Fibroblast of lung (primary cell): ENCODE results near the gene MAS1L.

Source experiments
- EZH2 ChIP-seq: IDR thresholded peaks from 2 replicates; pipeline ENCODE4 v1.5.1; 2012; ENCODE audit warnings: low read length, control low read depth, mild to moderate bottlenecking; ENCODE audit errors: missing control alignments
- TF ChIP-seq, protein P1 (sequence below), 2 donors: IDR thresholded peaks in 1 of 2; conservative IDR thresholded peaks in 1 of 2; 1 replicate in 1 of 2; 2 replicates in 1 of 2; pipeline ENCODE4 v1.5.1; 2011 to 2012; ENCODE audit warnings: low read length in 2 of 2, control low read depth in 1 of 2, inconsistent platforms in 1 of 2, low read depth in 1 of 2, mild to moderate bottlenecking in 1 of 2

DNA sequence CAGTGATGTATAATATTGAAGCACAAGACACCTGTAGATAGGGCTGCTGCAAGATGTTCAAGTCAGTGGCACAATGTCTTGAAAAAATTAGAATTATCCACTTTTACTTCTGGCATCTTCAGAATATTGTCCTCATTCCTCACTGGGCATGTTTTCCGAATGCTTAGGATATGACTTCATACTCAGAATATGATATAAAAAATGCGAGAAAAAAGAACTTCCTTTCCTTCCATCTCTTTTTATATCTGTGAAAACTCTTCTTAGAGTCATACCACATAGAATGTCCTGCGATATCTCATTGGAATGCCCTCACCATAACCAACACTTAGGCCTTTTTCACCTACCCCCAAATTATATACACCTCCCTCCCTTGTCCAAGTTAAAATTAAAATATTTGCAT is 4.6 kb downstream of the MAS1L start:
- TF ChIP-seq, protein P1, sequence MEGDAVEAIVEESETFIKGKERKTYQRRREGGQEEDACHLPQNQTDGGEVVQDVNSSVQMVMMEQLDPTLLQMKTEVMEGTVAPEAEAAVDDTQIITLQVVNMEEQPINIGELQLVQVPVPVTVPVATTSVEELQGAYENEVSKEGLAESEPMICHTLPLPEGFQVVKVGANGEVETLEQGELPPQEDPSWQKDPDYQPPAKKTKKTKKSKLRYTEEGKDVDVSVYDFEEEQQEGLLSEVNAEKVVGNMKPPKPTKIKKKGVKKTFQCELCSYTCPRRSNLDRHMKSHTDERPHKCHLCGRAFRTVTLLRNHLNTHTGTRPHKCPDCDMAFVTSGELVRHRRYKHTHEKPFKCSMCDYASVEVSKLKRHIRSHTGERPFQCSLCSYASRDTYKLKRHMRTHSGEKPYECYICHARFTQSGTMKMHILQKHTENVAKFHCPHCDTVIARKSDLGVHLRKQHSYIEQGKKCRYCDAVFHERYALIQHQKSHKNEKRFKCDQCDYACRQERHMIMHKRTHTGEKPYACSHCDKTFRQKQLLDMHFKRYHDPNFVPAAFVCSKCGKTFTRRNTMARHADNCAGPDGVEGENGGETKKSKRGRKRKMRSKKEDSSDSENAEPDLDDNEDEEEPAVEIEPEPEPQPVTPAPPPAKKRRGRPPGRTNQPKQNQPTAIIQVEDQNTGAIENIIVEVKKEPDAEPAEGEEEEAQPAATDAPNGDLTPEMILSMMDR (conservative IDR thresholded peaks at IDR 0.05 in 1 of 2, IDR thresholded peaks at IDR 0.05 in 1 of 2; ENCODE audit: low read depth in 1 of 2, low read length in 2 of 2): no peak
- TF ChIP-seq EZH2: no peak
